Measurements from ENCODE around the gene KRTAP4-5. TPM values are rescaled to one million over a fixed set of nuclear protein-coding genes. Genes with fewer than 3 reads are reported as not detected.

The KRTAP4-5 gene
- total and polyA plus RNA-seq, 2 experiments from 2014 or later: not detected

GRCh38 chr17:41184480-41184961, 34.9 kb upstream of the KRTAP4-5 start, which contains the start of gene KRTAP4-1:
TSS of gene KRTAP4-1 (minus strand) at chr17:41184911. CDS start at chr17:41184854, 57 bp downstream.
- no peak within 1 kb of the TSS for H3K4me3 ChIP-seq
- H3K9me3 ChIP-seq (ENCODE audit: low read depth): no peaks in the 10 kb centered on the region
- no peak within 1 kb of the TSS for H3K27ac ChIP-seq
- no peaks in the 10 kb centered on the region for H3K36me3 ChIP-seq
- peaks cover 3% of the 10 kb centered on the region for H3K27me3 ChIP-seq
- no peaks in the 10 kb centered on the region for H3K4me1 ChIP-seq (ENCODE audit: low read depth)
- no peak for TF ChIP-seq CTCF (IDR thresholded peaks at IDR 0.05; ENCODE audit: low read depth, low read length)
- no peak for DNase-seq (ENCODE audit: low read depth in 1 of 2, low spot score in 1 of 2)

- Histone ChIP-seq H3K4me3 (no peak overlapping the region), H3K9me3 (ENCODE audit: low read depth) (no peaks in the 10 kb centered on the region), H3K27me3 (no peaks in the 10 kb centered on the region), H3K36me3 (no peaks in the 10 kb centered on the region), H3K27ac (no peak overlapping the region), H3K4me1 (ENCODE audit: low read depth) (no peaks in the 10 kb centered on the region)
- no peak for DNase-seq (ENCODE audit: low read depth in 1 of 2, low spot score in 1 of 2)
- TF ChIP-seq CTCF (IDR thresholded peaks at IDR 0.05; ENCODE audit: low read depth, low read length): no peak
Measured at GRCh38 chr17:41178843-41179616, 29.4 kb upstream of the KRTAP4-5 start.

GRCh38 chr17:41178341-41178740, 28.7 kb upstream of the KRTAP4-5 start:
- Histone ChIP-seq H3K27me3 (no peaks in the 10 kb centered on the region), H3K9me3 (ENCODE audit: low read depth) (no peaks in the 10 kb centered on the region), H3K27ac (no peak overlapping the region), H3K36me3 (no peaks in the 10 kb centered on the region), H3K4me3 (no peak overlapping the region), H3K4me1 (ENCODE audit: low read depth) (no peaks in the 10 kb centered on the region)
- no peak for TF ChIP-seq CTCF (IDR thresholded peaks at IDR 0.05; ENCODE audit: low read depth, low read length)
- DNase-seq (ENCODE audit: low read depth in 1 of 2, low spot score in 1 of 2): no peak

- Histone ChIP-seq H3K9me3 (ENCODE audit: low read depth) (no peaks in the 10 kb centered on the region), H3K27ac (no peak within 1 kb of the TSS), H3K4me1 (ENCODE audit: low read depth) (no peaks in the 10 kb centered on the region), H3K4me3 (no peak within 1 kb of the TSS), H3K36me3 (no peaks in the 10 kb centered on the region), H3K27me3 (no peaks in the 10 kb centered on the region)
- no peak for DNase-seq (ENCODE audit: low read depth in 1 of 2, low spot score in 1 of 2)
- no peak for TF ChIP-seq CTCF (IDR thresholded peaks at IDR 0.05; ENCODE audit: low read depth, low read length)
Measured at GRCh38 chr17:41177727-41178271, 28.2 kb upstream of the KRTAP4-5 start, which contains the start of gene KRTAP4-2. TSS of gene KRTAP4-2 (minus strand) at chr17:41178221. CDS start at chr17:41178164, 57 bp downstream.

- H3K9me3 ChIP-seq (ENCODE audit: low read depth): no peaks in the 10 kb centered on the region
- peaks cover 2% of the 10 kb centered on the region for H3K27me3 ChIP-seq
- TF ChIP-seq CTCF (IDR thresholded peaks at IDR 0.05; ENCODE audit: low read depth, low read length): no peak
- DNase-seq (ENCODE audit: low read depth in 1 of 2, low spot score in 1 of 2): no peak
- H3K4me3 ChIP-seq: no peak overlapping the region
- no peaks in the 10 kb centered on the region for H3K36me3 ChIP-seq
- H3K27ac ChIP-seq: no peak overlapping the region
- no peaks in the 10 kb centered on the region for H3K4me1 ChIP-seq (ENCODE audit: low read depth)
Measured at GRCh38 chr17:41176744-41177387, 27.2 kb upstream of the KRTAP4-5 start.

Data from cardiac muscle cell (in vitro differentiated cells and primary cell).